ENCODE results near the gene GRIK5. TPM values are rescaled to one million over a fixed set of nuclear protein-coding genes. Genes with fewer than 3 reads are reported as not detected.
A peak's percentile ranks its signal among the peaks of the same experiment; 100 is the strongest.

The GRIK5 gene
- total RNA-seq, 1 experiment from 2014 or later = 43.1 TPM

GRCh38 chr19:41977916-41978315 lies 92.1 kb downstream of the GRIK5 start:
- H2BK12ac ChIP-seq (ENCODE audit: insufficient read length, low read depth, low read length) = no peak overlapping the region
- no peak overlapping the region for H3K9ac ChIP-seq (ENCODE audit: extremely low read depth, insufficient read length, low read length)
- no peak overlapping the region for H4K8ac ChIP-seq (replicated peaks; ENCODE audit: insufficient read length, low read depth, low read length)
- no peak overlapping the region for H2AK5ac ChIP-seq (ENCODE audit: insufficient read length, low read length)
- H3K4ac ChIP-seq (ENCODE audit: low read depth, low read length) = no peak overlapping the region
- H3K56ac ChIP-seq (ENCODE audit: insufficient read length, low read depth, low read length) = no peak overlapping the region
- Mint-ChIP-seq H3K4me1 (no peaks in the 10 kb centered on the region), H3K27me3 (ENCODE audit: low read depth) (no peaks in the 10 kb centered on the region; the same call in 1 of the 2 replicates), H3K36me3 (ENCODE audit: insufficient read depth in 1 of 3, low read depth in 3 of 3) (peaks cover 4 to 11% (median 5%) of the 10 kb centered on the region in 3 experiments; a peak in 5 of 7 replicates), H3K4me3 (no peak overlapping the region), H3K27ac (no peak overlapping the region), H3K9me3 (no peaks in the 10 kb centered on the region)
- no peaks in the 10 kb centered on the region for H3K9me3 ChIP-seq (ENCODE audit: control insufficient read depth, low read depth, low read length)
- no peak overlapping the region for H3K23ac ChIP-seq (ENCODE audit: insufficient read length, low read depth, low read length)
- peak; percentile 17 for DNase-seq
- H2BK20ac ChIP-seq (ENCODE audit: low read depth, low read length, poor library complexity, severe bottlenecking) = no peak overlapping the region
- no peaks in the 10 kb centered on the region for H3K23me2 ChIP-seq (ENCODE audit: insufficient read length, low read depth, low read length, poor library complexity, severe bottlenecking)
- H4K91ac ChIP-seq (ENCODE audit: insufficient read length, low read depth, low read length) = no peak overlapping the region
- no peak overlapping the region for H3K4me2 ChIP-seq (ENCODE audit: insufficient read depth, insufficient read length, low read length)
- no peaks in the 10 kb centered on the region for H3K79me1 ChIP-seq (ENCODE audit: insufficient read depth, low read depth, low read length, poor library complexity, severe bottlenecking)
- H2BK5ac ChIP-seq (ENCODE audit: insufficient read length, low read length) = no peak overlapping the region
- H2BK120ac ChIP-seq (ENCODE audit: low read depth, low read length, poor library complexity, severe bottlenecking) = no peak overlapping the region
- no peaks in the 10 kb centered on the region for H3K27me3 ChIP-seq (ENCODE audit: insufficient read depth, low read length)
- H3K18ac ChIP-seq (ENCODE audit: insufficient read length, low read depth, low read length) = no peak overlapping the region
- no peaks in the 10 kb centered on the region for H3K79me2 ChIP-seq (ENCODE audit: insufficient read depth, low read length)
- H2AFZ ChIP-seq (ENCODE audit: low read length) = no peak overlapping the region
- H4K20me1 ChIP-seq (ENCODE audit: control insufficient read depth, insufficient read depth, insufficient read length) = no peaks in the 10 kb centered on the region
- no peaks in the 10 kb centered on the region for H3K4me1 ChIP-seq (ENCODE audit: insufficient read depth, low read length)
- H3T11ph ChIP-seq (ENCODE audit: low read length) = no peak overlapping the region
- no peak overlapping the region for H3K27ac ChIP-seq (ENCODE audit: insufficient read length, low read depth, low read length)
- no peak overlapping the region for H4K5ac ChIP-seq (ENCODE audit: insufficient read length, low read depth, low read length)
- H3K14ac ChIP-seq (ENCODE audit: insufficient read depth, low read length) = no peak overlapping the region
- WGBS (ENCODE audit: extremely low coverage, insufficient read length, low lambda C conversion rate) = no CpG with 5 or more reads among the region's 22 CpGs
- H2BK15ac ChIP-seq (ENCODE audit: low read depth, low read length) = no peak overlapping the region
- no peak for TF ChIP-seq CTCF (conservative IDR thresholded peaks at IDR 0.05)

Data from H9 (cell line).